Uterus (tissue), 2 donors: Measurements from ENCODE around the gene DAPK2.

Source experiments
- POLR2A ChIP-seq, 2 donors: fragments of 450-650 bp; IDR thresholded peaks; one replicate each; pipeline ENCODE4 v1.6.1; 2016; ENCODE audit warnings: antibody characterized with exemption in 2 of 2, mild to moderate bottlenecking in 1 of 2, moderate library complexity in 1 of 2
- TF ChIP-seq, protein P1 (sequence below), 4 experiments: fragments of 200-600 bp in 2 of 4; fragments of 450-650 bp in 2 of 4; sonication (generic) in 2 of 4; IDR thresholded peaks; one replicate each; pipeline ENCODE4 v1.5.1; 2016 to 2019; ENCODE audit warnings: antibody characterized with exemption in 4 of 4, mild to moderate bottlenecking in 2 of 4, moderate library complexity in 1 of 4

DNA sequence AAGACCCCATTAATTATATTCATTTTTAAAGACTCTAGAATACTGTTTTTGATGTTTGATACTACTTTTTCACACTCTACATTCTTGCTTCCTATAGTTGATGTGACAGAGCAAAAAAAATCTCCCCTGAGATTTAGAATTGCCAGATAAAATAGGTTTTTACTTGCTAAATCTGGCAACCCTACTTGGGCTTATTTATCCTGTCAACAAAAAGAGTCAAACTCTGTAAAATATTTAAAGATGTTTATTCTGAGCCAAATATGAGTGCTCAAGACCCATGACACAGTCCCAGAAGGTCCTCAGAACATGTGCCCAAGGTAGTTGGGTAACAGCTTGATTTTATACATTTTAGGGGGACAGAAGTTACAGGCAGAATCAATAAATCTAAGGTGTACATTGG lies 72.3 kb downstream of the DAPK2 start:
- TF ChIP-seq, protein P1, sequence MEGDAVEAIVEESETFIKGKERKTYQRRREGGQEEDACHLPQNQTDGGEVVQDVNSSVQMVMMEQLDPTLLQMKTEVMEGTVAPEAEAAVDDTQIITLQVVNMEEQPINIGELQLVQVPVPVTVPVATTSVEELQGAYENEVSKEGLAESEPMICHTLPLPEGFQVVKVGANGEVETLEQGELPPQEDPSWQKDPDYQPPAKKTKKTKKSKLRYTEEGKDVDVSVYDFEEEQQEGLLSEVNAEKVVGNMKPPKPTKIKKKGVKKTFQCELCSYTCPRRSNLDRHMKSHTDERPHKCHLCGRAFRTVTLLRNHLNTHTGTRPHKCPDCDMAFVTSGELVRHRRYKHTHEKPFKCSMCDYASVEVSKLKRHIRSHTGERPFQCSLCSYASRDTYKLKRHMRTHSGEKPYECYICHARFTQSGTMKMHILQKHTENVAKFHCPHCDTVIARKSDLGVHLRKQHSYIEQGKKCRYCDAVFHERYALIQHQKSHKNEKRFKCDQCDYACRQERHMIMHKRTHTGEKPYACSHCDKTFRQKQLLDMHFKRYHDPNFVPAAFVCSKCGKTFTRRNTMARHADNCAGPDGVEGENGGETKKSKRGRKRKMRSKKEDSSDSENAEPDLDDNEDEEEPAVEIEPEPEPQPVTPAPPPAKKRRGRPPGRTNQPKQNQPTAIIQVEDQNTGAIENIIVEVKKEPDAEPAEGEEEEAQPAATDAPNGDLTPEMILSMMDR (IDR thresholded peaks at IDR 0.05) = no peak
- no peak for TF ChIP-seq POLR2A (IDR thresholded peaks at IDR 0.05)
